Colonic mucosa (tissue), 4 donors: ENCODE measurements around the gene SLC44A1. TPM values are rescaled to one million over a fixed set of nuclear protein-coding genes. Genes with fewer than 3 reads are reported as not detected.

Source experiments
- DNase-seq: peaks from one replicate; pipeline ENCODE4 v3.0.0-alpha.2; 2020
- H3K27ac ChIP-seq: fragments of 200-600 bp; one replicate; pipeline ENCODE4 v1.8.0; 2021
- H3K27me3 ChIP-seq: fragments of 200-600 bp; one replicate; pipeline ENCODE4 v1.8.0; 2021
- H3K36me3 ChIP-seq: fragments of 200-600 bp; one replicate; pipeline ENCODE4 v1.8.0; 2021
- H3K4me1 ChIP-seq: fragments of 200-600 bp; one replicate; pipeline ENCODE4 v1.8.0; 2021; ENCODE audit warnings: mild to moderate bottlenecking
- H3K4me3 ChIP-seq: fragments of 200-600 bp; one replicate; pipeline ENCODE4 v1.8.0; 2021
- H3K9ac ChIP-seq, 2 donors: one replicate each; pipeline ENCODE4 v1.7.0; 2013; ENCODE audit warnings: control low read depth in 2 of 2, low read depth in 2 of 2, low read length in 2 of 2
- H3K9me3 ChIP-seq: fragments of 200-600 bp; one replicate; pipeline ENCODE4 v1.8.0; 2021
- CTCF ChIP-seq: fragments of 200-600 bp; IDR thresholded peaks from one replicate; pipeline ENCODE4 v1.8.0; 2022; ENCODE audit warnings: antibody characterized with exemption, mild to moderate bottlenecking
- intact Hi-C: fragments of 100-400 bp; cut with DNase I; formaldehyde crosslinking; loops from one replicate; pipeline ENCODE4 v1.14.1; 2022
- total RNA-seq, 2 donors: library from RNA; stranded (reverse); fragmentation: NEBNext Ultra II Directional in 1 of 2; extraction: Animal tissue kit (Norgen Biotek cat#: 25700) in 1 of 2; gene quantifications; one replicate each; pipeline ENCODE4 v1.2.1, GENCODE V29; 2021
- donor health status: healthy.
- donor health status: DM: no; HTN: no; CAD: no.
- donor health status: DM: no; HTN: no; CAD: no.

The SLC44A1 gene
- total RNA-seq, 2 donors from 2014 or later, result 151 to 180 TPM

GRCh38 chr9:105331755-105332154, 87.3 kb downstream of the SLC44A1 start:
- Histone ChIP-seq H3K27me3 (no peaks in the 10 kb centered on the region), H3K4me1 (no peaks in the 10 kb centered on the region), H3K9me3 (no peaks in the 10 kb centered on the region), H3K27ac (no peak overlapping the region), H3K4me3 (no peak overlapping the region), H3K36me3 (no peaks in the 10 kb centered on the region), H3K9ac (no peak overlapping the region)
- no peak for TF ChIP-seq CTCF
- no peak for DNase-seq
- intact Hi-C loops, result no loop called here

GRCh38 chr9:105332471-105332870, 88.0 kb downstream of the SLC44A1 start:
- intact Hi-C loops, result no loop called here

GRCh38 chr9:105333076-105333475, 88.6 kb downstream of the SLC44A1 start:
- Histone ChIP-seq H3K9me3 (no peaks in the 10 kb centered on the region), H3K27ac (no peak overlapping the region), H3K9ac (no peak overlapping the region), H3K36me3 (no peaks in the 10 kb centered on the region), H3K4me1 (no peaks in the 10 kb centered on the region), H3K27me3 (no peaks in the 10 kb centered on the region), H3K4me3 (no peak overlapping the region)
- no peak for TF ChIP-seq CTCF
- intact Hi-C loops, result no loop called here
- DNase-seq, result no peak

More at GRCh38 chr9:105332471-105332870, 88.0 kb downstream of the SLC44A1 start:
- no peak overlapping the region for H3K9ac ChIP-seq
- no peak overlapping the region for H3K4me3 ChIP-seq
- no peak for DNase-seq
- no peaks in the 10 kb centered on the region for H3K36me3 ChIP-seq
- TF ChIP-seq CTCF, result no peak
- no peaks in the 10 kb centered on the region for H3K4me1 ChIP-seq
- no peaks in the 10 kb centered on the region for H3K9me3 ChIP-seq
- no peaks in the 10 kb centered on the region for H3K27me3 ChIP-seq
- no peak overlapping the region for H3K27ac ChIP-seq

DNA sequence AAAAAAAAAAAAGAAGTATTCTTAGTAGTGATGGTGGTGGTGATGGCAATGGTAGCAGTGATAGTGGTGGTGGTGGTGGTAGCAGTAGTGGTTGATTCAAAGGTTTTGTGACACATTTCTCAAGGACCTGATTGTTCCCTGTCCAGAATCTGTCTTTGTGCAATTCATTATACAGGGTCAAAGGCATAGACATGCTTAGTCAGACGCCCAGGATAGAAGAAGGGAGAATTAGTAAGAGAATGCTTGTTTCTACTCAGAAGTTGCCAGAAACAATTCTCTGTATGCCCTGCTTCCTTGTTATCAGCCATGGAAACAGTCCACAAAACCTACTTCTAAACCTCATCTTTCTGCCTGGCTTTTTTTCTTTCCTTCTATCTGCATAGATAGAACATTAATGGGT, 89.4 kb downstream of the SLC44A1 start:
- Histone ChIP-seq H3K4me1 (no peaks in the 10 kb centered on the region), H3K36me3 (no peaks in the 10 kb centered on the region), H3K9ac (no peak overlapping the region), H3K27me3 (no peaks in the 10 kb centered on the region), H3K9me3 (no peaks in the 10 kb centered on the region), H3K4me3 (no peak overlapping the region), H3K27ac (no peak overlapping the region)
- no peak for DNase-seq
- intact Hi-C loops, result no loop called here
- no peak for TF ChIP-seq CTCF

GRCh38 chr9:105338308-105338707, 93.9 kb downstream of the SLC44A1 start:
- H3K27ac ChIP-seq, result no peak overlapping the region
- DNase-seq, result no peak
- H3K36me3 ChIP-seq, result no peaks in the 10 kb centered on the region
- no peak for TF ChIP-seq CTCF
- no peaks in the 10 kb centered on the region for H3K9me3 ChIP-seq
- no peaks in the 10 kb centered on the region for H3K4me1 ChIP-seq
- H3K4me3 ChIP-seq, result no peak overlapping the region
- intact Hi-C loops, result no loop called here
- no peak overlapping the region for H3K9ac ChIP-seq
- no peaks in the 10 kb centered on the region for H3K27me3 ChIP-seq

DNA sequence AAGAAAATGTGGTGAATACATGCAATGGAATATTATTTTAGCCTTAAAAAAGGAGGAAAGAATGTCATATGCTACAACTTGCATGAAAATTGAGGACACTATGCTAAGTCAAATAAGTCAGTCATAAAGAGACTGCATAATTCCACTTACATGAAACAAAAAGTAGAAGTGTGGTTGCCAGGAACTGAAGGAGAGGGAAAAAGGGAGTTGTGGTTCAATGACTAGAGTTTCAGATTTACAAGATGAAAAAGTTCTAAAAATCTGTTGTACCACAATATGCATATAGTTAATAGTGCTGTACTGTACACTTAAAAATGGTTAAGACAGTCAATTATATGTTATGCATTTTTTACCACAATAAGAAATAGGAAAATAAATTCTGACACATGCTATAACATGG, 95.4 kb downstream of the SLC44A1 start:
- no peak overlapping the region for H3K9ac ChIP-seq
- no peak for TF ChIP-seq CTCF
- H3K27me3 ChIP-seq, result no peaks in the 10 kb centered on the region
- H3K36me3 ChIP-seq, result no peaks in the 10 kb centered on the region
- H3K4me1 ChIP-seq, result no peaks in the 10 kb centered on the region
- H3K9me3 ChIP-seq, result no peaks in the 10 kb centered on the region
- no peak overlapping the region for H3K27ac ChIP-seq
- H3K4me3 ChIP-seq, result no peak overlapping the region
- no peak for DNase-seq
- intact Hi-C loops, result no loop called here
